HG03565 (cell line): Measurements from ENCODE around the gene CSMD2.
"Not testable (repeated sequence)": the region's sequence is repeated elsewhere in the genome, so short reads cannot be mapped to it uniquely, and the experiment has no call there.

ENCODE experiments used
- ATAC-seq: cut with Tn5 transposase; IDR thresholded peaks from one replicate; pipeline ENCODE4 v1.9.1; 2021; ENCODE audit warnings: mild to moderate bottlenecking, moderate library complexity; ENCODE audit not compliant: unreplicated experiment

CSMD2 gene

GRCh38 chr1:34113362-34113761 is 51.7 kb downstream of the CSMD2 start:
- ATAC-seq: no peak

- no peak for ATAC-seq
Measured at GRCh38 chr1:34108711-34109110, 56.3 kb downstream of the CSMD2 start.

- no peak for ATAC-seq
Measured at GRCh38 chr1:34108269-34108668, 56.8 kb downstream of the CSMD2 start.

GRCh38 chr1:34101151-34101550 is 63.9 kb downstream of the CSMD2 start:
- ATAC-seq: no peak

- no peak for ATAC-seq
Measured at GRCh38 chr1:34100332-34100731, 64.7 kb downstream of the CSMD2 start.

- not testable (repeated sequence) for ATAC-seq
Measured at GRCh38 chr1:34092399-34092798, 72.6 kb downstream of the CSMD2 start.

GRCh38 chr1:34089731-34090130 is 75.3 kb downstream of the CSMD2 start:
- no peak for ATAC-seq

GRCh38 chr1:34087986-34088385 is 77.0 kb downstream of the CSMD2 start:
- ATAC-seq: no peak

GRCh38 chr1:34086561-34086960 is 78.5 kb downstream of the CSMD2 start:
- ATAC-seq: no peak

GRCh38 chr1:34083974-34084373 is 81.1 kb downstream of the CSMD2 start:
- no peak for ATAC-seq

GRCh38 chr1:34082085-34082670 is 82.9 kb downstream of the CSMD2 start:
- ATAC-seq: not testable (repeated sequence)

- no peak for ATAC-seq
Measured at GRCh38 chr1:34078383-34078782, 86.6 kb downstream of the CSMD2 start.

GRCh38 chr1:34075576-34075975 is 89.5 kb downstream of the CSMD2 start:
- no peak for ATAC-seq

- ATAC-seq: no peak
Measured at GRCh38 chr1:34073028-34073695, 91.9 kb downstream of the CSMD2 start.

- no peak for ATAC-seq
Measured at GRCh38 chr1:34070201-34070836, 94.7 kb downstream of the CSMD2 start.

- no peak for ATAC-seq
Measured at GRCh38 chr1:34066981-34067603, 97.9 kb downstream of the CSMD2 start.

GRCh38 chr1:34066166-34066565 is 98.9 kb downstream of the CSMD2 start:
- no peak for ATAC-seq

- ATAC-seq: no peak
Measured at GRCh38 chr1:34065498-34065897, 99.5 kb downstream of the CSMD2 start.

GRCh38 chr1:34060901-34061415 is 104.1 kb downstream of the CSMD2 start:
- no peak for ATAC-seq

- ATAC-seq: no peak
Measured at GRCh38 chr1:34060187-34060730, 104.8 kb downstream of the CSMD2 start.

- no peak for ATAC-seq
Measured at GRCh38 chr1:34057347-34058130, 107.5 kb downstream of the CSMD2 start.
